H9 (cell line): ENCODE results near the gene THSD4. TPM values are rescaled to one million over a fixed set of nuclear protein-coding genes. Genes with fewer than 3 reads are reported as not detected.

Experiments used
- DNase-seq: peaks from one replicate; pipeline ENCODE4 v3.0.0-alpha.2; 2017
- H2AFZ ChIP-seq: one replicate; pipeline ENCODE4 v1.6.1; 2013; ENCODE audit warnings: mild to moderate bottlenecking, low read length, control low read depth, moderate library complexity
- H2AK5ac ChIP-seq: 2 replicates; pipeline ENCODE4 v1.6.1; 2013; ENCODE audit warnings: low read length, control low read depth, mixed read lengths; ENCODE audit not compliant: insufficient read length
- H2BK120ac ChIP-seq: one replicate; pipeline ENCODE4 v1.6.1; 2013; ENCODE audit warnings: low read depth, mild to moderate bottlenecking, low read length, control low read depth, inconsistent platforms; ENCODE audit not compliant: poor library complexity, severe bottlenecking
- H2BK12ac ChIP-seq: 2 replicates; pipeline ENCODE4 v1.6.1; 2013; ENCODE audit warnings: low read length, control low read depth, mixed read lengths, low read depth; ENCODE audit not compliant: insufficient read length
- H2BK15ac ChIP-seq: 2 replicates; pipeline ENCODE4 v1.6.1; 2013; ENCODE audit warnings: low read depth, low read length, control low read depth
- H2BK20ac ChIP-seq: one replicate; pipeline ENCODE4 v1.6.1; 2013; ENCODE audit warnings: low read depth, mild to moderate bottlenecking, low read length, control low read depth, inconsistent platforms; ENCODE audit not compliant: poor library complexity, severe bottlenecking
- H2BK5ac ChIP-seq: 2 replicates; pipeline ENCODE4 v1.6.1; 2013; ENCODE audit warnings: low read length, control low read depth, mixed read lengths; ENCODE audit not compliant: insufficient read length
- H3K14ac ChIP-seq: 2 replicates; pipeline ENCODE4 v1.6.1; 2013; ENCODE audit warnings: low read length, control low read depth; ENCODE audit not compliant: insufficient read depth
- H3K18ac ChIP-seq: 2 replicates; pipeline ENCODE4 v1.6.1; 2013; ENCODE audit warnings: low read depth, mild to moderate bottlenecking, mixed read lengths, low read length, control low read depth; ENCODE audit not compliant: insufficient read length
- H3K23ac ChIP-seq: 2 replicates; pipeline ENCODE4 v1.6.1; 2013; ENCODE audit warnings: low read length, control low read depth, mixed read lengths, low read depth; ENCODE audit not compliant: insufficient read length
- H3K23me2 ChIP-seq: 2 replicates; pipeline ENCODE4 v1.6.1; 2013; ENCODE audit warnings: low read depth, mild to moderate bottlenecking, mixed read lengths, low read length, control low read depth; ENCODE audit not compliant: insufficient read length, poor library complexity, severe bottlenecking
- H3K27ac ChIP-seq: 2 replicates; pipeline ENCODE4 v1.5.1; 2013; ENCODE audit warnings: low read length, control low read depth, mixed read lengths, low read depth; ENCODE audit not compliant: insufficient read length
- H3K27me3 ChIP-seq: 2 replicates; pipeline ENCODE4 v1.6.1; 2013; ENCODE audit warnings: low read length, control low read depth, inconsistent platforms; ENCODE audit not compliant: insufficient read depth
- H3K4ac ChIP-seq: 2 replicates; pipeline ENCODE4 v1.6.1; 2013; ENCODE audit warnings: low read depth, mild to moderate bottlenecking, control low read depth, inconsistent platforms, low read length, moderate library complexity
- H3K4me1 ChIP-seq: 2 replicates; pipeline ENCODE4 v1.6.1; 2013; ENCODE audit warnings: low read length, control low read depth, inconsistent platforms; ENCODE audit not compliant: insufficient read depth
- H3K4me2 ChIP-seq: 2 replicates; pipeline ENCODE4 v1.6.1; 2013; ENCODE audit warnings: low read length, control low read depth, mixed read lengths; ENCODE audit not compliant: insufficient read length, insufficient read depth
- H3K56ac ChIP-seq: 2 replicates; pipeline ENCODE4 v1.6.1; 2013; ENCODE audit warnings: low read depth, mild to moderate bottlenecking, mixed read lengths, low read length, control low read depth; ENCODE audit not compliant: insufficient read length
- H3K79me1 ChIP-seq: 2 replicates; pipeline ENCODE4 v1.6.1; 2013; ENCODE audit warnings: low read depth, mild to moderate bottlenecking, moderate library complexity, low read length, control low read depth, inconsistent platforms; ENCODE audit not compliant: insufficient read depth, poor library complexity, severe bottlenecking
- H3K79me2 ChIP-seq: 2 replicates; pipeline ENCODE4 v1.6.1; 2013; ENCODE audit warnings: low read length, control low read depth, inconsistent platforms; ENCODE audit not compliant: insufficient read depth
- H3K9ac ChIP-seq: 2 replicates; pipeline ENCODE4 v1.6.1; 2013; ENCODE audit warnings: low read length, control low read depth, mixed read lengths; ENCODE audit not compliant: insufficient read length; ENCODE audit errors: extremely low read depth
- H3K9me3 ChIP-seq: one replicate; pipeline ENCODE4 v1.6.1; 2013; ENCODE audit warnings: low read depth, low read length, inconsistent platforms; ENCODE audit not compliant: control insufficient read depth
- H3T11ph ChIP-seq: one replicate; pipeline ENCODE4 v1.6.1; 2013; ENCODE audit warnings: mild to moderate bottlenecking, low read length, control low read depth, inconsistent platforms
- H4K20me1 ChIP-seq: one replicate; pipeline ENCODE4 v1.6.1; 2013; ENCODE audit not compliant: control insufficient read depth, insufficient read length, insufficient read depth
- H4K5ac ChIP-seq: 2 replicates; pipeline ENCODE4 v1.6.1; 2013; ENCODE audit warnings: low read depth, mild to moderate bottlenecking, mixed read lengths, low read length, control low read depth; ENCODE audit not compliant: insufficient read length
- H4K8ac ChIP-seq: replicated peaks from 2 replicates; pipeline ENCODE4 v1.6.1; 2013; ENCODE audit warnings: low read length, control low read depth, mixed read lengths, low read depth; ENCODE audit not compliant: insufficient read length
- H4K91ac ChIP-seq: 2 replicates; pipeline ENCODE4 v1.6.1; 2013; ENCODE audit warnings: low read depth, mild to moderate bottlenecking, moderate library complexity, mixed read lengths, low read length, control low read depth; ENCODE audit not compliant: insufficient read length
- H3K27ac Mint-ChIP-seq, 3 experiments: 2 replicates in 2 of 3; 3 replicates in 1 of 3; pipeline ENCODE4 v1.8.0; 2020 to 2021; ENCODE audit warnings: mixed read lengths in 3 of 3, mild to moderate bottlenecking in 1 of 3, moderate library complexity in 1 of 3
- H3K27me3 Mint-ChIP-seq: 2 replicates; pipeline ENCODE4 v1.8.0; 2021; ENCODE audit warnings: low read depth, mild to moderate bottlenecking, moderate library complexity, mixed read lengths
- H3K36me3 Mint-ChIP-seq, 3 experiments: 2 replicates in 2 of 3; 3 replicates in 1 of 3; pipeline ENCODE4 v1.8.0; 2020 to 2021; ENCODE audit warnings: low read depth in 3 of 3, mixed read lengths in 3 of 3; ENCODE audit not compliant: insufficient read depth in 1 of 3
- H3K4me1 Mint-ChIP-seq, 2 experiments: 2 replicates each; pipeline ENCODE4 v1.8.0; 2020; ENCODE audit warnings: mixed read lengths in 2 of 2
- H3K4me3 Mint-ChIP-seq, 2 experiments: 2 replicates in 1 of 2; 3 replicates in 1 of 2; pipeline ENCODE4 v1.8.0; 2020 to 2021; ENCODE audit warnings: mild to moderate bottlenecking in 2 of 2, mixed read lengths in 2 of 2, moderate library complexity in 1 of 2
- H3K9me3 Mint-ChIP-seq, 2 experiments: 2 replicates in 1 of 2; 3 replicates in 1 of 2; pipeline ENCODE4 v1.8.0; 2020; ENCODE audit warnings: mild to moderate bottlenecking in 2 of 2, mixed read lengths in 2 of 2, moderate library complexity in 1 of 2
- CTCF ChIP-seq: fragments of 200-600 bp; sonication (generic); conservative IDR thresholded peaks from 3 replicates; pipeline ENCODE4 v1.8.0; 2021; ENCODE audit warnings: antibody characterized with exemption, mild to moderate bottlenecking
- WGBS: extraction: QIAGEN DNeasy Blood & Tissue Kit; methylation state at CpG from one replicate; pipeline ENCODE4 v1.1.7; 2013; ENCODE audit warnings: missing lambda C conversion rate, low lambda C conversion rate, mixed read lengths; ENCODE audit not compliant: insufficient read length; ENCODE audit errors: extremely low coverage; 5-methylcytosine and 5-hydroxymethylcytosine counted together
- total RNA-seq: library from RNA; stranded (reverse); gene quantifications from 2 replicates; pipeline ENCODE4 v1.2.1, GENCODE V29; 2021

The THSD4 gene
- total RNA-seq, 1 experiment from 2014 or later: 5.5 TPM

- Mint-ChIP-seq H3K9me3 (peaks cover 7 to 18% of the 10 kb centered on the region in 2 experiments), H3K4me3 (no peak overlapping the region), H3K36me3 (peaks cover 6 to 14% (median 8%) of the 10 kb centered on the region in 3 experiments), H3K4me1 (peaks cover 4% of the 10 kb centered on the region in 2 experiments), H3K27me3 (peaks cover 3% of the 10 kb centered on the region; the same call in 1 of the 2 replicates), H3K27ac (no peak overlapping the region)
- Histone ChIP-seq H4K91ac (no peak overlapping the region), H4K5ac (no peak overlapping the region), H3K9ac (no peak overlapping the region), H3K23ac (no peak overlapping the region), H3K27ac (no peak overlapping the region), H3T11ph (no peak overlapping the region), H2BK5ac (no peak overlapping the region), H2BK12ac (no peak overlapping the region), H3K14ac (no peak overlapping the region), H3K4me1 (no peaks in the 10 kb centered on the region), H3K79me1 (no peaks in the 10 kb centered on the region), H2AFZ (no peak overlapping the region), H2BK120ac (no peak overlapping the region), H3K4me2 (no peak overlapping the region), H3K23me2 (no peaks in the 10 kb centered on the region), H3K27me3 (no peaks in the 10 kb centered on the region), H2BK20ac (no peak overlapping the region), H3K79me2 (no peaks in the 10 kb centered on the region), H2BK15ac (no peak overlapping the region), H3K56ac (no peak overlapping the region), H2AK5ac (no peak overlapping the region), H3K18ac (no peak overlapping the region), H4K20me1 (no peaks in the 10 kb centered on the region), H4K8ac (no peak overlapping the region), H3K4ac (no peak overlapping the region), H3K9me3 (no peaks in the 10 kb centered on the region)
- DNase-seq: no peak
- TF ChIP-seq CTCF: no peak
- no CpG with 5 or more reads among the region's 2 CpGs for WGBS
These were observed 469.9 kb downstream of the THSD4 start for GRCh38 chr15:71585159-71585558.
